CD4-positive, alpha-beta T cell treated with Interleukin-21 for 1 hour (primary cell): Measurements from ENCODE around the gene SEMA3F.
A peak's percentile ranks its signal among the peaks of the same experiment; 100 is the strongest.
"Not testable (repeated sequence)": the region's sequence is repeated elsewhere in the genome, so short reads cannot be mapped to it uniquely, and the experiment has no call there.

Experiments used
- DNase-seq: peaks from one replicate; pipeline ENCODE4 v3.0.0-alpha.2; 2020

Gene SEMA3F

GRCh38 chr3:50212971-50213370 is 57.8 kb downstream of the SEMA3F start:
- DNase-seq: no peak

- no peak for DNase-seq
Observed at GRCh38 chr3:50213373-50213772, 58.2 kb downstream of the SEMA3F start.

- DNase-seq: no peak
Observed at GRCh38 chr3:50214824-50215223, 59.7 kb downstream of the SEMA3F start.

GRCh38 chr3:50215529-50215928 is 60.4 kb downstream of the SEMA3F start:
- DNase-seq: no peak

GRCh38 chr3:50217681-50218080 is 62.6 kb downstream of the SEMA3F start:
- DNase-seq: no peak

- no peak for DNase-seq
Observed at GRCh38 chr3:50218448-50218847, 63.3 kb downstream of the SEMA3F start.

DNA sequence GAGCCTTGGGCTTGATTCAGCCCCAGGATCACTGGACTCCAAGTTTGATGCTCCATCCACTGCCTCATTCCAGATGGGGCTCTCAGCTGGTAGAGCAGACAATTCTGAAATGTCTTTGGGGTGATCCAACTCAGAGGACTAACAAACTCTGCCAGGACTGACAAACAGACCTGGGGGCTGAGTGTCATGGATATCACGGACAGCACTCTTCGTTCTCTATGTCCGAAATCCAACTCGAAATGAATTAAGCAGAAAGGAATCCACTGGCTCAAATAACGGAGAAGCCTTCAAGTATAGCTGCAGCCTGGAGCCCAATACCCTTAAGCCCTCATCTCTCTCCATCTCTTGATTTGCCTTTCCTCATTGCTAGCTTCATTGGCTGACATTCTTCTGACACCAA is 64.2 kb downstream of the SEMA3F start:
- DNase-seq: no peak

- DNase-seq: no peak
Observed at GRCh38 chr3:50220109-50220508, 65.0 kb downstream of the SEMA3F start.

DNA sequence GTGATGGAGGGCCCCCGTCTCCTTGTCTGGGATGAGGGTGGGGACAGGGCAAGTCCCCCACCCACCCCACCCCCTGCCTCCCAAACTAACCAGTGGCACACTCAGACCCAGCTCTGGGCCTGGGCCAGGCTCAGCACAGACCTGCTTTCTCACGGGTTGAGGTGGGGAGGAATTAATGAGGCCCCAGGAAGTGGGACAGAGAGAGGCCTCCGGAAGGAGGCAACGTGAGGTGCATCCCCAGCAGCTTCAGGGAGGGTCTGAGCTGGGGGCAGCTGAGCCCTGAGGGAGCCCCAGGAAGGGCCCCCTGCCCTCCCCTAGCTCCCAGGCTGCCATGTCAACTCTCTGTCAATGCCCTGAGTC is 65.9 kb downstream of the SEMA3F start:
- no peak for DNase-seq

GRCh38 chr3:50221411-50222168 is 66.5 kb downstream of the SEMA3F start:
- no peak for DNase-seq

- DNase-seq: no peak
Observed at GRCh38 chr3:50222169-50222528, 67.0 kb downstream of the SEMA3F start.

GRCh38 chr3:50224639-50225038 is 69.5 kb downstream of the SEMA3F start:
- DNase-seq: no peak

- peak; percentile 45 for DNase-seq
Observed at GRCh38 chr3:50226888-50227389, 71.8 kb downstream of the SEMA3F start.

DNA sequence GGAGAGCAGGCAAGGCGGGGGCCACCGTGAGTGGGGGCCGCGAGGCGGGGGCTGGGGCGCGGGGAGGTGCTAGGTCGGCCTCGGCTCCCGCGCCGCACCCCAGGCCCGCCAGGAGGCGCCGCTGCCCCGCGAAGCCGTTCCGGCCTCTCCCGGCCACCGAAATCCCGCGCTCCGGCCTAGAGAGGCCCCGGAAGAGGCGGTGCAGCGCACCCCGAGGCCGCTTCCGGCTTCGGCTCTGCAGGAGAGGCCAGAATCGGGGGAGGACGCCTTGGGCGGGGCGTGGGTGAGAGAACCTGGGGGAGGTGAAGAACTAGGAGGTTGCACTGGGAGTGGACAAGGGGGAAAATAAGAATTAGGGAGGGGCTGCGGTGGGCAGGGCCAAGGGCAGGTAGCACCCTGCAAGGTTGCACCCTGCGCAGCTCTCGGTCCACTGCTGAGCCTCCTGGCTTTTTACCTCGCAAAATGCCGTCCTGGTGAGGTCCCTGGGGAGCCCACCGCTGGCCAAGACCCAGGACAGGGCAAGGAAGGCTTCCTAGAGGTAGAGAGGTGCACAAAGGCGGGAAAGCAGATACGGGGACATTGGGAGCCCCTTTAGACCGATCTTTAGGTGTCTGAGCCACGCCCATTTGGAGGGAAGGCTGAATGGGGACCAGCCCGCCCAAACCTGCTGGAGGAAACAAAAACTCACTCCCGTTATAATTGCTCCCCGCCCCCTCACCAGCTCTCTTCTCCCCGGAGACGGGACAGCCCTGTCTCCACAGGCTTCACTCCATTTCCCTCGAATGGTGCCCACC is 72.5 kb downstream of the SEMA3F start:
- DNase-seq: peak; percentile 93

DNA sequence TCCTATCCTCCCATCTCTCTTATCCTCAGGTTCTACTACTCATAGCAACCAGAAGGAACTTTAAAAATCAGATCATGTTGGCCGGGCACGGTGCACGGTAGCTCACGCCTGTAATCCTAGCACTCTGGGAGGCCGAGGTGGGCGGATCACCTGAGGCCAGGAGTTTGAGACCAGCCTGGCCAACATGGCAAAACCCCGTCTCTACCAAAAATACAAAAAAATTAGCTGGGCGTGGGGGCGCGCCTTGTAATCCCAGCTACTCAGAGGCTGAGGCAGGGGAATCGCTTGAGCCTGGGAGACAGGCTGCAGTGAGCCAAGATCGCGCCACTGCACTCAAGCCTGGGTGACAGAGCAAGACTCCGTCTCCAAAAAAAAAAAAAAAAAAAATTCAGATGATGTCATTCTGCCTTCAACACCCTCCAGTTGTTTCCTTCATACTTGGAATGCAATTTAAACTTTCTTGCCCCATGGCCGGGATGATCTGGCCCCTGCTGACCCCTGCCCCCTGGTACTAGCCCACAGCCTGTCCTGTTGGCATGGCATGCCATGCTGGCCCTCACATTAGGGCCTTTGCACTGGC is 73.2 kb downstream of the SEMA3F start:
- not testable (repeated sequence) for DNase-seq

DNA sequence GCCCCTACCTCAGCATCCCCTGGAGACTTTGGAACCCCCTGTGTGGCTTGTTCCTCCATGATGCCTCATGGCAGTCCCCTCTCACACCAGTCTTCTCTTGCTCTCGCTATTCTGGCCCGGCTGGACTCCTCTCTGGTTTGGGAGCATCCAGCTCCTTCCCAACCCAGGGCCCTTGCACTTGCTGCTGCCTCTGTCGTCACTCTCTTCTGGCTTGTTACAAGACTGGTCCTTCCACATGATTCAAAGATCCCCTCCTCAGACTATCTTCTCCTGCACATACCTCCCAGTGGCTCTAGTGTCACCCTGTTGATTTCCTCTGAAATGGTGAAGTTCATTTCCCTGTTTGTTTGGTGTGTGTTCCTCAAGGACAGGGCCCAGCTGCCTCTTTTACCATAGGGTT is 74.4 kb downstream of the SEMA3F start:
- DNase-seq: no peak

GRCh38 chr3:50230104-50230793 is 75.1 kb downstream of the SEMA3F start:
- DNase-seq: no peak

GRCh38 chr3:50230794-50231125 is 75.6 kb downstream of the SEMA3F start:
- no peak for DNase-seq

DNA sequence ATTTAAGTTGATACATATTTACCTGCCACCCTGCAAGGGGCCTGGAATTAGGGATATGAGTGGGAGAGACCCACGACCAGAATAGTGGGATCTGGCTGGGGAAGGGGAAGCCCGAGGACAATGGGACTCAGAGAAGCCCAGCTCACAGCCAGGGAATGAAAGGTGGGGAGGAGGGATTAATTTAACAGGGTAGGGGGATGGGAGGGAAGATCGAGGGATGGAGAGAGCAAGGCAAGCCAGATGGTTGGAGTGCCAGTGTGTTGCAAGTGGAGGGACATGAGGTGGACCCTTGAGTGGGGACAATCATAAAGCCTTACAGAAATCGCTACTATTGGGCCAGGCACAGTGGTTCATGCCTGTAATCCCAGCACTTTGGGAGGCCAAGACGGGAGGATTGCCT is 76.5 kb downstream of the SEMA3F start:
- no peak for DNase-seq

DNA sequence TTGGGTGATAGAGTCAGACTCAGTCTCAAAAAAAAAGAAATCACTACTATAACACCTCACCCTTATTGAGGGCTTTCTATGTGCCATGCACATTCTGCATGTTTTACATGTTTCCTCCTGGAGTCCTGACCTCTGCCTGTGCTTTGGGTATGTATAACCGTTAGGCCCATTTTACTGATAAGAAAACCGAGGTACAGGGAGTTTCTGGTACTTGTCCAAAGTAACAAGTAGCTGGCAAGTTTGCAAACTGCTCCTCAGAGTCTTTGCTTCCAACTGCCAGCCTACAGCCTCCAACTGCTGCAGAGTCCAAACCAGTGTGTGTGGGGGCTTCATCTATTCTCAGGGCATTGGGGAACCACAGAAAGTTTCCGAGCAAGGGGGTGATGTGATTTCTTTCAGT is 77.2 kb downstream of the SEMA3F start:
- no peak for DNase-seq

DNA sequence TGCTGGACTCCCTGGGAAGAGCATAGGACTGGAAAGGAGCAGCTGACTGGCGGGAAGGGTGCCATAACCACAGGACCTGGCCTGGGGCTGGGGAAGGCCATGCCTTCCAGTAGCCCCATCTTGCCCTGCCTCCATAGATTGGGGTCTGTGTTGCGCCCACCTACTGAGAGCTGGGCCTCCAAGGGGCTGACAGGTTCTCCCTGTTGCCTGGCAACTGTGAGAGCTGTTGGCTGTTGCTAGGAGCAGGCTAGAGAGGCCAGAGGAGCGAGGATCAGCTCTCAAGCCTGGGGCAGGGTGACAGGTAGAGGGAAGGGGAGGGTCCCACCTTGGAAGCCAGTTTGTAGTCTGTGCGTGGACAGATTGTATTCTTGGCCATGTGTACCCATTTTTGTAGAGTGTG is 78.1 kb downstream of the SEMA3F start:
- no peak for DNase-seq

DNA sequence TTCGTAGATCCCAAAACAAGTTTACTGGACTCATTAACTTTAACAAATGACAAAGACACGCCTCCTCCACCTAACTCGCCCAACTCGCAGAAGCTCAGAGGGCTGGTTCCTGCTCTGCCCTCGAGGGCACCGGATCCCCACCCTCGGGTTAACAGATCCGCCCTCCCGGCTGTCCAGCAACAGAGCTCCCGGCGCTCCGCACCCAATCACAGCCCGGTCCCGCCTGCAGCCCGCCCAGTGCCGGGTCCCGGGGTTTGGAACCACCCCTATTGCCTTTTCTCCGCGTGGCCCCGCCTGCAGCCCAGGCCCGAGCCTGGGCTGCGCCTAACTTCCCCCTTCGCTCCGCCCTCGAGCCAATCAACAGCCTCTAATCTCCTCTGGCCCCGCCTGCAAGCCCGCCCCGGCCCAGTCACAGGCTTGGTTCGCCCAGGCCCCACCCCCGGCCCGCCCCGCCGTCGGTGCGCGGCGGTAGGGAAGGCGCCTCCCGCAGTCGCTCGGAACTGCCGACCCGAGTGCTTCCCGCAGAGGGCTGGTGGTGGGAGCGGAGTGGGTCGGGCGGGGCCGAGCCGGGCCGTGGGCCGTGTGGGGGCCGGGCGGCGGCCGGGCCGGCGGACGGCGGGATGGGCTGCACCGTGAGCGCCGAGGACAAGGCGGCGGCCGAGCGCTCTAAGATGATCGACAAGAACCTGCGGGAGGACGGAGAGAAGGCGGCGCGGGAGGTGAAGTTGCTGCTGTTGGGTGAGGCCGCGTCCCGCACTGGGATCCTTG is 80.8 kb downstream of the SEMA3F start, which contains the start of gene GNAI2:
GNAI2 (plus strand) TSS at position 489 of the 768 bp plus-strand sequence; CDS start at position 621, 132 bp downstream.
- peak; percentile 99 for DNase-seq
